ENCODE results near the gene RAB4B. TPM values are rescaled to one million over a fixed set of nuclear protein-coding genes. Genes with fewer than 3 reads are reported as not detected.
"Not testable (repeated sequence)": the region's sequence is repeated elsewhere in the genome, so short reads cannot be mapped to it uniquely, and the experiment has no call there.

RAB4B gene
- polyA plus RNA-seq, 1 donor: 11.1 TPM

GRCh38 chr19:40803857-40804782 lies 26.1 kb downstream of the RAB4B start:
- DNase-seq: no peak

- no peak for DNase-seq
Observed at GRCh38 chr19:40804783-40805242, 26.8 kb downstream of the RAB4B start.

- no peak for DNase-seq
Observed at GRCh38 chr19:40805258-40805868, 27.3 kb downstream of the RAB4B start.

GRCh38 chr19:40806423-40807146 lies 28.5 kb downstream of the RAB4B start:
- DNase-seq: peak; percentile 86

GRCh38 chr19:40807147-40808020 lies 29.3 kb downstream of the RAB4B start:
- no peak for DNase-seq

- no peak for DNase-seq
Observed at GRCh38 chr19:40808021-40808325, 29.9 kb downstream of the RAB4B start.

GRCh38 chr19:40808497-40808896 lies 30.4 kb downstream of the RAB4B start:
- no peak for DNase-seq

GRCh38 chr19:40809358-40810086 lies 31.5 kb downstream of the RAB4B start:
- no peak for DNase-seq

- no peak for DNase-seq
Observed at GRCh38 chr19:40810160-40810559, 32.1 kb downstream of the RAB4B start.

GRCh38 chr19:40810649-40811408 lies 32.8 kb downstream of the RAB4B start:
- DNase-seq: peak; percentile 73

- DNase-seq: no peak
Observed at GRCh38 chr19:40811478-40812341, 33.7 kb downstream of the RAB4B start.

- DNase-seq: not testable (repeated sequence)
Observed at GRCh38 chr19:40812571-40812970, 34.5 kb downstream of the RAB4B start.

GRCh38 chr19:40813182-40813581 lies 35.1 kb downstream of the RAB4B start:
- no peak for DNase-seq

GRCh38 chr19:40815223-40815622 lies 37.2 kb downstream of the RAB4B start:
- no peak for DNase-seq

- DNase-seq: peak; percentile 74
Observed at GRCh38 chr19:40818480-40819399, 40.7 kb downstream of the RAB4B start.

GRCh38 chr19:40819479-40820234 lies 41.6 kb downstream of the RAB4B start:
- DNase-seq: not testable (repeated sequence)

GRCh38 chr19:40822161-40822560 lies 44.1 kb downstream of the RAB4B start:
- no peak for DNase-seq

Data from hindlimb muscle (tissue), 1 donor.